SH-SY5Y (cell line): ENCODE measurements around the gene THSD4.

Experiments used
- GATA2 ChIP-seq: IDR thresholded peaks from 2 replicates; pipeline ENCODE4 v1.6.1; 2011; ENCODE audit warnings: mild to moderate bottlenecking, low read depth, low read length
- GATA3 ChIP-seq: IDR thresholded peaks from 2 replicates; pipeline ENCODE4 v1.6.1; 2011; ENCODE audit warnings: low read depth, mild to moderate bottlenecking, low read length, moderate library complexity

THSD4 gene

DNA sequence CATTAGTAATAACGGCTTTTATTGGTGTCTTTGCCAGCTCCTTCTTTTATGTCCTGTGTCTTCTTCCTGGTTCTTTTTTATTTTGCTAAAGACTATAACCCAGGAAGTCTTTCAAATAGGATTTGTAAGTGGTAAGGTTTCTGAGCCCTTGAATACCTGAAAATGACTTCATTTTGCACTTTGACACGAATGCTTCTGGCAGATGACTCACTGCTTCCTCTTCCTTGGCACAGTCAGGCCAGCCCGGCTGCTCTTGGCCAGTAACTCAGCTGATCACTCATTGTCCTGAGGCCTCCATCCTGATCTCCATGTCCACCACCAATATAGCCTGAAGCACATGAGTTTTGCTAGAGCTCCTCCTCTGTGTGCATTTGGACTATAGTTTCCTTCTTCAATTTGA is 646.4 kb downstream of the THSD4 start:
- TF ChIP-seq GATA3 (no peak), GATA2 (no peak)

DNA sequence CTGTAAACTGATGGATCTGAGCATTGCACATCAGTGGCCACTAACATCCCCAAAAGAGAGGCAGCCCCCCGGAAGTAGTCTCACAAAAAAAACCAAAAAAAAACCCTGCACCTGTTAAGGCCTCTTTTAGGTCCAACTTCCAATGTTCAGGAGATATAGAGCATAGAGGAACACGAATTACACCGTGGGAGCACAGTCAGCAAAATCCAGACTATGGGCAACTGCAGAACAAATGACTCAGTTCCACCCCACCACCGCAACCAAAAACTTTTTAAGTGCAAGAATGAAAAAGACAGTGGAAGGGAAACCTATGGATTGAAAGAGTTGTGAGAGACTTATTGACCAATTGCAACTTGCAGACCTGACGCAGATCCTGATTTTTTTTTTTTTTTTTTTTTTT is 652.9 kb downstream of the THSD4 start:
- TF ChIP-seq GATA2 (no peak), GATA3 (no peak)

DNA sequence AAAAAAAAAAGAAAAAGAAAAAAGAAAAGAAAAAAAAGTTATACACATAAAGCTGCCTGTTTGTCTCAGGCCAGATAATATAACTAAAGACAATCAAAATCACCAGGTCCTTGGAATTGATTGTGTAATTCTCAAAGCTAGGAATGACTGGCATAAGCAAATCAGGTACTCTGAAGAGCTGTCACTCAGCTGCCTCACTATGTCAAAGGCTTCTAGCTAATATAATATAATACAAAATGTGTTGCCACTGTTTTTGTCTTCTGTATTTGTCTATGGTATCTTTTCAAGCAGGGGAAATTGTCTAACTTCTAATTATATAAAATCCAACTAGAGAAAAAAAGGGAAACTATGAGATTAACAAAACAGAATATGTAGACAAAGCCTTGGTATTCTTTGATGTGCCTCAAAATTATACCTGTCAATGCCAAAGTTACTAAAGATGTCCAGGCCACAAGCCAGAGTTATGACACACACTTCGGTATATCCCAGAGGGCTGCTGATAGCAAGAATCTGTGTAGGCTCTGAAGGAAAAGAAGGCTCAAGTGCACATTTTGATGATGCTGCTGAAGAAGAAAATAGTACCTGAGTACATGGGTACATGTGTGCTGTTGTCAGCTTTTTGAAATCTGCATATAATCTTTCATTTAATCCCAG is 658.1 kb downstream of the THSD4 start:
- TF ChIP-seq GATA2, result no peak
- no peak for TF ChIP-seq GATA3

DNA sequence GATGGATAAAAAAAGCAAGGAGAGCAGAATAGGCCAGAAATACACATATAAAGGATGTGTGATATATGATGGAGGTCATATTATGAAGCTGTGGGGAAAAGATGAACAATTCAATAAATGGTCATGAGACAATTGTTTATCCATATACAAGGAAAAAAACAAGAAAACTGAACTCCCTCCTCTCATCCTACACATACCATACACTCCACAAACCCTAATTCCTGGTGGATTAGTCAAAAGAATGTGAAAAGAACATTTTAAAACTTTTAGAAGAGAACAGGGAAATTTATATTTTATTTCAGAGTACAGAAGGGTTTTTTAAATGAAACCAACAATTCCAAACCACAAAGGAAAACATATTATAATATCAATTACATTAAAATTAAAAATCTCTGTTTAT is 660.6 kb downstream of the THSD4 start:
- no peak for TF ChIP-seq GATA2
- no peak for TF ChIP-seq GATA3

DNA sequence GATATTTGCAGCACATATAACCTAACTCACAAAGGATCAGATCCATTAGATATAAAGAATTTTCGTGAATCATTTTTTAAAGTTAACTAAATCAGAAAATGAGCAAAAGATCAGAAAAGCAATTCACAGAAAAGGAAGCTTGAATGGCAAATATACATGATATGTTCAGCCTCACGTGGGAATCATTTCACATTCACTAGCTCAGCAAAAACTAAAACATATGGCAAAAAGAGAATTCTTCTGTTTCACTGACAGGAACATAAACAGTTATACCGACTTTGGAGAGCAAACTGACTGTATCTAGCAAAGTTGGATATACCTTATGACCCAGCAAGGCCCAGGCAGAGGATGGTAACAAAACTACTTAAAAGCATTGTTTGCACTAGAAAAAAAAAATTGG is 661.0 kb downstream of the THSD4 start:
- TF ChIP-seq GATA3 (no peak), GATA2 (no peak)

DNA sequence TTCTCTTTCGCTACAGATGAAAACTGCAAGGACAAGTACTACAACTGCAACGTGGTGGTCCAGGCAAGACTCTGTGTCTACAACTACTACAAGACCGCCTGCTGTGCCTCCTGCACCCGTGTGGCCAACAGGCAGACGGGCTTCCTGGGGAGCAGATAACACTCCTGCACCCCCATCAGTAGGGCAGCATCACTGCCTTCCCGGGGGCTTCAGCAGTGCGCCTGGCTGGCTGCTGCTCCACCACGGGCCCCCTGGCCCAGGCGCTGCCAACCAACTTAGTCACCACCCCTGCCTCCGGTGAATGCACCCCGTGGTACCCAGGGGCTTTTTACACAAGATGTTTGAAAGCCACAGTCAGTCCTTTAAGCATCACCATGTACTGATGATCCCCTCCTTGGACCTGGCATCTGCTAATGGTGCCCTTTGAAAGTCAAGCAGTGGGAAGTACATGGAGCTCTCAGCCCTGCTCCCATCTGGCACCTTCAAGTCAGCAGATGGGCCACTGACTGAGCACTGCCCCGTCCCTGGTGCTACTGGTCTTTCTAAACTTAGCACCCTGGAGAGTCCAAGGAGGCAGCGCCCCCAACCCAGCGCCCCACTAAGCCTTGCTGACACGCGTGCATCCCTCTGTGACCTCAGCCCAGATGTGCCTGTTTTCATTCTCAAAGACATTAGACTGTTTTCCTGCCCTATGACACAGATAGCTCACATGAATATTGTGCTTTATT is 662.1 kb downstream of the THSD4 start:
- TF ChIP-seq GATA2 (no peak), GATA3 (no peak)

DNA sequence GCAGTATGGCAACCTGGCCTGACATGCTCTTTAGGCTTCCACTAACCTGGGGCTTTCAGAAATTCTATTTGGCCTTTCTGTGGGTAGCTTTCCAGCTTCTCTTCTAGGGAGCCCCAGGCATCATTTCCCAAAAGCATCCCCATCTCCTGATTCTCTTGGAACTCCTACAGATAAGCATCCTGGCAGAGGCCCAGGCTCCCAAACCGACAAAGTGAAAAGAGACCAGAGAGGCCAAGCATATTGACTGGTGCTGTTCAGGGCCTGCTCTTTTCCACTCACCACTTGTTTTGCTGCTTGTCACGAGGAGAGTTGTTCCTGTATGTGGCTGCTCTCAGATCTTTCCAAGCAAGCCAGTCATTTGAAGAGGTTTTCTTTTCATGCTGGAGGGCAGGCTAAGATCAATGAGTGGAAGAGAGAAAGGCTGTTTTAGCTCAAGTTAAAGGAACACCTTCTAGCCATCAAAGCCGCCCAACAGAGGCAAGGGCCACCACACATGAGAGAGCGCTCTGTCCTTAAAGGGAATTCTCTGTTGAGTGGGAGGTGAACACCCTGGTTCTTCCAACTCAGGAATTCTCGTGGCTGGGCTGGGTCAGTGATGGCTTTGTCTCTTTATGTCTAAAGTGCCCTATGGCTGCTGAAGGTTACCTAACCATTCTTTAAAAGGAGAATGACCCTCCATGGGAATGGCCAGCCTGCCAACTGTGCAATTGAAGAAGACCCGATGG is 664.0 kb downstream of the THSD4 start:
- TF ChIP-seq GATA3 (no peak), GATA2 (no peak)

DNA sequence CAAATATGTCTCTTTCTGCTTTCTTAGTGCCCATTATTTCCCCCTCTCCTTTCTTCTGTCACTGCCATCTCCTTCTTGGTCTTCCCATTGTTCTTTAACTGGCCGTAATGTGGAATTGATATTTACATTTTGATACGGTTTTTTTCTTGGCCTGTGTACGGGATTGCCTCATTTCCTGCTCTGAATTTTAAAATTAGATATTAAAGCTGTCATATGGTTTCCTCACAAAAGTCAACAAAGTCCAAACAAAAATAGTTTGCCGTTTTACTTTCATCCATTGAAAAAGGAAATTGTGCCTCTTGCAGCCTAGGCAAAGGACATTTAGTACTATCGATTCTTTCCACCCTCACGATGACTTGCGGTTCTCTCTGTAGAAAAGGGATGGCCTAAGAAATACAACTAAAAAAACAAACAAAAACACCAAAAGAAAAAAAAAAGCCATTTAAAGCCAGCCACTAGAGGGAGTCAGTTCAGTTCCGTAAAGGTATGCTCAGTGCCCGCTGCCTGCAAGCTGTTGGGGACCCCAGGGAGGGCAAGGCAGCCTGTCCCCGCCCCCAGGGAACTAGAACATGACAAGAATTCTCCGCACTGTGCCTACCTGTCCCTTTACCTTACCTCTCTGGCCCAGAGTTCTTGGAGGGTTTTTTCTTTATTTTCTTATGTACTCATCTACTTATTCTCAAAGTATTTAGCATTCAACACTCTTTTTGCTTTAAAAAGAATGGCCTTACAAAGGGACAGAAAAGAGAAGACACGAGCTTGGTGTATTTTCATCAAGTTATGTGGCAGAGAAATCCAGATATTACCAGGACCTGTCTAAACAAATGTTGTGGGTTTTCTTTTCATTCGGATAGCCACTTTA is 665.1 kb downstream of the THSD4 start:
- TF ChIP-seq GATA2 (no peak), GATA3 (no peak)

DNA sequence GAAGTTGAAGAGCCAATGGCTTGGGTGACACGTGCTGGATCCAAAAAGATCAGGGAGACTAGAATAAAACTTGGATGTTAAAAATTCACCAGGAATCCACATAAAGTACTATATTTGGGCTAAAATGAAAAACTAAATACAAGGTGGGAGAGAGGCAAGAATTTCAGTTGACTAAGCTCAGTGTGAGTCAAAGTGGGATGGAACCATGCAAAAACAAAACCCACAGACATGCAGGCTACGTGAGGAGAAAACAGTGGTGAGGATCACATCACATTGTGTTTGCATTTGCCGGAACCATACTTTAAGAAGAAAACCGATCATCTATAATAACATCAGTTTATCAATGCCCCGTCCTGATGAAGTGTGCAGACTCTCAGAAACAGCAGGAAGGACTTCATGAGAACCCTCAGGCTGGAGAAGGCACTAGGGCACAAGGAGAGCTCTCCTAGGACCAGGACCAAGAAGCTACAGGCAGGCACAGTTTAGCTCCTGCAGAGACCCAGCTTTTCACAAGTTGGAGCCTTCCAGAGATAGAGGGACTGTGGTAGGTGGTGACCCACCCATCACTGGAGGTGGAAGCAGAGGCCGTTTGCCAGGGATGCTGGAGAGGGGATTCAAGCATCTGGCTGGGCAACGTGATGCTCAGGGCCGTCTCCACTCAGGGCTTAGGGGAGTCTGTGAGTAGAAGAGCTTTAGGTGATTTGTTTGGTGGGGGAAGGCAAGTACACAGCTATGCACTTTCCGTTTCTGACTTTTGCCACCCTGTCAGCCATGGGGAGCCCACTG is 666.1 kb downstream of the THSD4 start:
- no peak for TF ChIP-seq GATA2
- no peak for TF ChIP-seq GATA3

DNA sequence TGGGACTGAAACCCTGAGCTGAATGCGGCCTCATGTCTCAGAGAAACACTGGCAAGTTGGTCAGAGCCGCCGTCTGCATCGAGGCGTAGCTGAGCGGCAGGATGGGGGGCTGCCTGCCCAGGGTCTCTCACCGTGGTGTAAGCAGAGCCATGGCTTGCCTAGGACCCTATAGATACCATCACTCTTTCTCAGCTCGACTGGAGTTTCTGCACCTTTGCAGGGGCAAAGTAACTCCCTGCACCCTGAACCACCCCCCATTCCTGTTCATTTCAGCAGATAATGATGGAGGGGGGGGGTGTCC is 666.6 kb downstream of the THSD4 start:
- no peak for TF ChIP-seq GATA2
- no peak for TF ChIP-seq GATA3

DNA sequence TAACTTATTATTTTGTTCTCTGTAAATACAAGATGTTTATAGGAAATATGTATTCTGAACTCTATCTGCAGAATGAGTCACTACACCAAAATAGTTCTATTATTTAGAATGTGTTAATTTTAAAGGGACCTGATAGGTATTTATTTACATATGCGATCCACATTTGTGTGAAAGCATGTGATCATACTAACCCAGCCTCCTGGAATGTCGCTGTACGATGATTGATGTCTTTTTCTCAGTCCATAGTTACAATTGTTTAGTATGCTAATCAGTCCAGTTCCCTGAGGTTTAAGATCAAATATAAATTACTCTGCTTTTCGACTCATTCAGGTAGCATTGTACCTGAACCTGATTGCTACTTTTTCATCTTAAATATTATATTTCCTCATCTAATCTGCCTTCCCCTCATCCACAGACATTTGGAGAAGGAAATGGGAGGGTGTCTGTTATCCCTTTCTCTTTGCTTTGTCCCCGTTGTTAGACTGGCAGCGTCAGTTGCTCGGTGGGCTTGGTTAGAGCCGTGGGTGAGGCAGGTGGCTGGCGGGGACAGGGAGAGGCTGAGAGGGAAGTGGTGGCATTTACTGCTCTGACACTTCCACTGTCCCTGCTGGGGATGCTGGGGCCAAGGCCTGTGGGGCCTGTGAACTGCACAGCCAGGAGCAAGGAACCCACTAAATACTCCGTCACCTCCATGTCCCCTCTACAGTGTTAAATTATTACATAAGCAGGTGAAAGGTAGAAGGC is 667.3 kb downstream of the THSD4 start:
- TF ChIP-seq GATA3 (no peak), GATA2 (no peak)

DNA sequence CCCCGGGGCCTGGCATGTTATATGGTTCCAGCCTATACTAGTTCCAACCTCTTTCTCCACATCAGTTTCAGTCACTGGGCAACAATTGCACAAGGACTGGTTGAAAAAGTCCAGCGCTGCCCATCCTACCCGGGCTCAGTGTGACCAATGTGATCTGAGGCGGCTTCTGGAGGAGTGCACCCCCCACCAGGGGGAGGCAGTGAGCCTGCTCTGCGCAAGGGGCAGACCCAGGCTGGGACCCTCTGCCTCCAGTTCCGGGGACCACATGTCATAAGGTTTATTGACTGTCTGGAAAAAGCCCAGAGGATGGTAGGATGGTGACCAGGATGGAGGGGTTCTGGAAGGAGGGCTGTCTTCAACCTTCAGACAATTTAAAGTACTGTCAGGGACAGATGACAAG is 669.4 kb downstream of the THSD4 start:
- TF ChIP-seq GATA2 (no peak), GATA3 (no peak)

DNA sequence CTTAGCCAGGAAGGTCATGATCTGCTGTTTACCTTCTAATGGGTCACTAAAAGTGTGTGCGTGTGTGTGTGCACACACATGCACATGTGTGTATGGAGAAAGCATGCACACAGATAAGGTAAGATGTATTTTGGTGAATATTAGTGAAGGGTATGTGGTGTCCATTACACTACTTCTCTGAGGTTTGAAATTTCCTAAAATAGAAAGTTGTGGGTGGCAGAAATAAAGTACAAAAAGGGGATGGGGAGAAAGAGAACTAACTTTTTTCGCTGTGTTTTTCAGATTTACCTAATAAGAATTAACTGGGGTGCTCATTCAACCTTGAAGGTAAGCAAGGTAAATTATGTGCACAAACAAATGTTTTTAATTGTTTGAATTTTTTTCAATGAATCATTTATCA is 670.7 kb downstream of the THSD4 start:
- TF ChIP-seq GATA3, result no peak
- TF ChIP-seq GATA2, result no peak
